Aorta (tissue), 5 donors: ENCODE results near the gene ZNF592. TPM values are rescaled to one million over a fixed set of nuclear protein-coding genes. Genes with fewer than 3 reads are reported as not detected.
"Not testable (repeated sequence)": the region's sequence is repeated elsewhere in the genome, so short reads cannot be mapped to it uniquely, and the experiment has no call there.

Experiments
- ATAC-seq: fragments of 200-7000 bp; cut with Tn5 transposase; one replicate; pipeline ENCODE4 v1.9.1; 2022; ENCODE audit warnings: moderate library complexity; ENCODE audit not compliant: low FRiP score
- DNase-seq, 2 donors: peaks; one replicate each; pipeline ENCODE4 v3.0.0-alpha.2; 2020
- H3K27ac ChIP-seq, 2 donors: one replicate each; pipeline ENCODE4 v1.5.1; 2013; ENCODE audit warnings: low read length in 2 of 2, mild to moderate bottlenecking in 2 of 2, moderate library complexity in 2 of 2, control low read depth in 1 of 2, inconsistent platforms in 1 of 2, low read depth in 1 of 2
- H3K27me3 ChIP-seq, 2 donors: one replicate each; pipeline ENCODE4 v1.6.1; 2013; ENCODE audit warnings: control low read depth in 1 of 2, low read length in 1 of 2, mild to moderate bottlenecking in 1 of 2, moderate library complexity in 1 of 2; ENCODE audit not compliant: insufficient read depth in 2 of 2, control insufficient read depth in 1 of 2
- H3K36me3 ChIP-seq, 2 donors: one replicate each; pipeline ENCODE4 v1.6.1; 2013; ENCODE audit warnings: control low read depth in 1 of 2, low read length in 1 of 2, mild to moderate bottlenecking in 1 of 2; ENCODE audit not compliant: insufficient read depth in 2 of 2, control insufficient read depth in 1 of 2
- H3K4me1 ChIP-seq, 2 donors: one replicate each; pipeline ENCODE4 v1.6.1; 2013; ENCODE audit warnings: low read length in 2 of 2, control low read depth in 1 of 2, mild to moderate bottlenecking in 1 of 2, moderate library complexity in 1 of 2; ENCODE audit not compliant: insufficient read depth in 2 of 2, control insufficient read depth in 1 of 2
- H3K4me3 ChIP-seq, 2 donors: one replicate each; pipeline ENCODE4 v1.5.1; 2013; ENCODE audit warnings: low read length in 2 of 2, control low read depth in 1 of 2, mild to moderate bottlenecking in 1 of 2
- H3K9me3 ChIP-seq: one replicate; pipeline ENCODE4 v1.6.1; 2013; ENCODE audit warnings: mild to moderate bottlenecking, low read length; ENCODE audit not compliant: control insufficient read depth
- WGBS, 2 donors: extraction: QIAGEN DNeasy Blood & Tissue Kit; methylation state at CpG; one replicate each; pipeline ENCODE4 v1.1.7; 2013; 5-methylcytosine and 5-hydroxymethylcytosine counted together
- intact Hi-C, 2 donors: fragments of 100-400 bp; cut with DNase I; formaldehyde crosslinking; loops; one replicate each; pipeline versions ENCODE4 v1.14.2 to v1.15.0; 2022
- polyA plus RNA-seq, 2 donors: library from polyadenylated mRNA; stranded (reverse); fragments of 200-250 nt; gene quantifications; one replicate each; pipeline ENCODE4 v1.2.3, GENCODE V29; 2013
- total RNA-seq, 2 donors: library from RNA; stranded (reverse); fragmentation: NEBNext Ultra II Directional; extraction: Animal tissue kit (Norgen Biotek cat#: 25700); gene quantifications; one replicate each; pipeline ENCODE4 v1.2.1, GENCODE V29; 2021
- donor health status: healthy with polysubstance abuse.
- donor health status: Bipolar disorder and iron deficiency.
- donor health status: DM: no; HTN: no; CAD: no.
- donor health status: DM: no; HTN: no; CAD: no.
- donor health status: DM: yes; HTN: yes; CAD: no.

The ZNF592 gene
- total and polyA plus RNA-seq, 4 donors: 6.8 to 35.8 (median 19.2) TPM

DNA sequence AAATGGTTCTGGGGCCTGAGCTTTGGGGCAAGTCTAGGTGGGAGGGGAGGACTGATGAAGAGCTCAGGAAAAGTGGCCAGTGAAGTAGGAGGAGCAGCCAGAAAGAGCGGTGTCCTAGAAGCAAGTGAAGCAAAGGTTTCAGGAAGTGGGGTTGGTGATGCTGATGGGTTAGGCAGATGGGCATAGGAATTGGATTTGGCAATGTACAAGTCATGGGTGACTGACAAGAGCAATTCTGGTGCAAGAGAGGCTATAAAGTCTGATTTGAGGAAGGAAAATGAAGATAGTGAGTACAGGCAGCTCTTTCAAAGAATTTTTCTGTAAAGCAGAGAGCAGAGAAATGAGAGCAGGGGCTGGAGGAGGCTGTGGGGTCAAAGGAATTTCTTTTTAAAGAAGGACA, 88.5 kb downstream of the ZNF592 start:
- Histone ChIP-seq H3K4me3 (no peak overlapping the region), H3K27ac (peak overlapping the region in 1 of 2 donors; percentile 48), H3K4me1 (no peaks in the 10 kb centered on the region), H3K9me3 (no peaks in the 10 kb centered on the region), H3K36me3 (peaks cover 0 to 3% of the 10 kb centered on the region in 2 donors), H3K27me3 (no peaks in the 10 kb centered on the region)
- 89 to 91% methylated on average over 1 of the region's 1 CpG for WGBS, 2 donors
- ATAC-seq (no peak), DNase-seq (no peak)
- intact Hi-C loops: no loop called here

DNA sequence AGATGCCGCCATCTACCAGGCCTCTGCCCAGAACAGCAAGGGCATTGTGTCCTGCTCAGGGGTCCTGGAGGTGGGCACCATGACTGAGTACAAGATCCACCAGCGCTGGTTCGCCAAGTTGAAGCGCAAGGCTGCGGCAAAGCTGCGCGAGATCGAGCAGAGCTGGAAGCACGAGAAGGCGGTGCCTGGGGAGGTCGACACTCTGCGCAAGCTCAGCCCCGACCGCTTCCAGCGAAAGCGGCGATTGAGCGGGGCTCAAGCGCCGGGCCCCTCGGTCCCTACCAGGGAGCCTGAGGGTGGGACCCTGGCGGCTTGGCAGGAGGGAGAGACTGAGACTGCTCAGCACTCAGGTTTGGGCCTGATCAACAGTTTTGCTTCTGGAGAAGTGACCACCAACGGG, 91.3 kb downstream of the ZNF592 start:
- ATAC-seq: no peak
- peaks cover 0 to 3% of the 10 kb centered on the region in 2 donors for H3K36me3 ChIP-seq
- no peak overlapping the region for H3K4me3 ChIP-seq
- DNase-seq: no peak
- 96 to 97% methylated on average over 23 of the region's 23 CpGs for WGBS, 2 donors
- intact Hi-C loops: no loop called here
- no peaks in the 10 kb centered on the region for H3K27me3 ChIP-seq
- H3K9me3 ChIP-seq: no peaks in the 10 kb centered on the region
- H3K4me1 ChIP-seq: peaks cover 0 to 3% of the 10 kb centered on the region in 2 donors
- H3K27ac ChIP-seq: peak overlapping the region; percentile 85 to 98

DNA sequence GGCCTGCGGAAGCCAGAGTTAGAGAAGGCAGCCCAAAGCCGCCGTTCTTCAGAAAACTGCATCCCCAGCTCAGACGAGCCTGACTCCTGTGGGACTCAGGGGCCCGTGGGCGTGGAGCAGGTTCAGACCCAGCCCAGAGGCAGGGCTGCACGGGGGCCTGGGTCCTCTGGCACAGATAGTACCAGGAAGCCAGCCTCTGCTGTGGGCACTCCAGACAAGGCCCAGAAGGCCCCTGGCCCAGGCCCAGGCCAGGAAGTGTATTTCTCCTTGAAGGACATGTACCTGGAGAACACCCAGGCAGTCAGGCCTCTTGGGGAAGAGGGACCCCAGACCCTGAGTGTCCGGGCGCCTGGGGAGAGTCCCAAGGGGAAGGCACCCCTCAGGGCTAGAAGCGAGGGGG, 91.9 kb downstream of the ZNF592 start:
- ATAC-seq (peak; percentile 1), DNase-seq (no peak)
- Histone ChIP-seq H3K4me1 (peaks cover 0 to 4% of the 10 kb centered on the region in 2 donors), H3K9me3 (no peaks in the 10 kb centered on the region), H3K27ac (peak overlapping the region; percentile 85 to 98), H3K27me3 (no peaks in the 10 kb centered on the region), H3K36me3 (peaks cover 0 to 3% of the 10 kb centered on the region in 2 donors), H3K4me3 (no peak overlapping the region)
- intact Hi-C loops: no loop called here
- WGBS, 2 donors: 61 to 70% methylated on average over 10 of the region's 10 CpGs

DNA sequence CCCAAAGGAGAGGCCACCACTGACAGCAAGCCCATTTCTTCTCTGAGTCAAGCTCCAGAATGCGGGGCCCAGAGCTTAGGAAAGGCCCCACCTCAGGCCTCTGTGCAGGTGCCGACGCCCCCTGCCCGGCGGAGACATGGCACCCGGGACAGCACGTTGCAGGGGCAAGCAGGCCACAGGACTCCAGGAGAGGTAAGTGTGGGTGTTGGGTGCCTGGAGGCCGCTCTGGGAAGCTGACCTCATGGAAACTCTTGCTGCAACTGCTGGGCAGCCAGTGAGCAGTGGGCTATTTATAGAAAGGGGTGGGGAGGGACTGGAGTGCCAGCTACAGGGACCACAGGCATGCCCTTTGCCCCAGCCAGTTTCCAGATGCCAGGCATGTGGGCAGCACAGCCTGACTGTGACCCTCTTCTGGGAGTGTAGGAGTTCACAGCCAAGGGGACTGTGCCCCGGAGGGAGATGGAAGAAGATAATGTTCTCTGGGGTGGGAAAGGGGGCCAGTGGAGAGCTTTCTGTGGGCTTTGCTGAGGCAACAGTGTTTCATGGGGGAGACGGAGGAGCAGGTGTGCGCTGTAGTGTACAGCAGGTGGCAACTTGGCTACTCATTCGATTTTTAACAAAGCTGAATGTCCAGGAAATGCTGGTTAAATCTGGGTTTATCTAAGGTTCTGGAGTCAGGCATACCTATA, 92.5 kb downstream of the ZNF592 start:
- intact Hi-C loops: no loop called here

DNA sequence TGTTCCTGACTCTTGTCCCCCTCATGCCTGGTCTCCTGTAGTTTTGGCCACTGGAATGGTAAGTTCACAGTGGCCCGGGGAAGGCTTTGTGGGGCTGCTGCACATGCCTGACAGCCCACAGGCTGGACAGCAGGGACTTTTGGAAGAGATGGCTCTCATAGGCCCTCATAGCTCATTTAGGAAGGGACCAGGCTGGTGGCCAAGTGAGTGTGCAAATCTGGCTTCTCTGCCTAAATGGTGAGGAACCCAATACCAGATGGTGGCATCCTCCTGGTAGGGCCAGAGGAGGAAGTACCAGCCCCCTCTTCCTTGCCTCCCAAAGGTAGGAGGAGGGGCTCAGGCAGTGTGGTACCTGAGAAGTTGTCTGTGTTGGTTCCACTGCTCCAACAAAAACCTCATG, 94.4 kb downstream of the ZNF592 start:
- Histone ChIP-seq H3K36me3 (peaks cover 0 to 2% of the 10 kb centered on the region in 2 donors), H3K4me1 (peaks cover 0 to 5% of the 10 kb centered on the region in 2 donors), H3K27me3 (no peaks in the 10 kb centered on the region), H3K4me3 (no peak overlapping the region), H3K9me3 (no peaks in the 10 kb centered on the region), H3K27ac (peak overlapping the region; percentile 49 to 69)
- ATAC-seq (no peak), DNase-seq (no peak)
- intact Hi-C loops: no loop called here
- 61 to 79% methylated on average over 1 of the region's 1 CpG for WGBS, 2 donors

More for the DNA sequence above, 92.5 kb downstream of the ZNF592 start:
- DNase-seq: peak; percentile 91
- Histone ChIP-seq H3K9me3 (no peaks in the 10 kb centered on the region), H3K36me3 (peaks cover 0 to 3% of the 10 kb centered on the region in 2 donors), H3K4me1 (peaks cover 0 to 5% of the 10 kb centered on the region in 2 donors), H3K27me3 (no peaks in the 10 kb centered on the region), H3K27ac (peak overlapping the region; percentile 85 to 98), H3K4me3 (no peak overlapping the region)
- WGBS, 2 donors: 17 to 24% methylated on average over 12 of the region's 12 CpGs
- peak; percentile 89 for ATAC-seq

DNA sequence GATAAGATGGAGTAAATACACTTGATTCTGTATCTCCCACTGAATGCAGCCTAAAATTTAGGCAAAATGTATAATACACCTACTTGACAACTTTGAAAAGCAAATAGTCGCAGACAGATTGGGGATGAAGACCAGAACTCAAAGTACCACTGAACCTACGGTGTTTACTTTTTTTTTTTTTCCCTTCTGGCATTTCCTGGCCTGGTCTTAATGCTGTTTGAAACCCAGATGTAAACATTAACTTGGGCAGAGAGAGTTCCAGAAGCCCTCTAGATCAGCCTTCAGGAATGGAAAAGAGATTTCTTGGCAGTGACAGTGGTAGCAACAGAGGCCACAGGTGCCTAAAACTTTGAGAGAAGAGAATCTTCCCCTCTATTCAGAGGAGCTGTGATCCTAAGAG, 96.6 kb downstream of the ZNF592 start:
- Histone ChIP-seq H3K27me3 (no peaks in the 10 kb centered on the region), H3K36me3 (no peaks in the 10 kb centered on the region), H3K9me3 (no peaks in the 10 kb centered on the region), H3K4me1 (peaks cover 0 to 5% of the 10 kb centered on the region in 2 donors), H3K4me3 (no peak overlapping the region), H3K27ac (peak overlapping the region in 1 of 2 donors; percentile 71)
- no peak for ATAC-seq
- WGBS, 2 donors: 13 to 18% methylated on average over 2 of the region's 2 CpGs
- no peak for DNase-seq
- intact Hi-C loops: no loop called here

DNA sequence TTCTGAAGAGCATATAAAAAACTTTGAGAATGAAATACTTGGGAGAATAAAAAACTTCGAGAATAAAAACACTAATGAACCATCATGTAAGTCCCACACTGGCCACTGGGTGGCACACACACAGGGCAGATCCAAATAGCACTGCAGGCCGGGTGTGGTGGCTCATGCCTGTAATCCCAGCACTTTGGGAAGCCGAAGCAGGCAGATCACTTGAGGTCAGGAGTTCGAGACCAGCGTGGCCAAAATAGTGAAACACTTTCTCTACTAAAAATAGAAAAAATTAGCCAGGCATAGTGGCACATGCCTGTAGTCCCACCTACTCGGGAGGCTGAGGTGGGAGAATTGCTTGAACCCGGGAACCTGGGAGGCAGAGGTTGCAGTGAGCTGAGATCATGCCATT, 97.2 kb downstream of the ZNF592 start:
- H3K27me3 ChIP-seq, H3K36me3 ChIP-seq, H3K4me3 ChIP-seq, intact Hi-C loops, H3K9me3 ChIP-seq, H3K4me1 ChIP-seq: not testable (repeated sequence)
- DNase-seq: peak; percentile 80 to 83
- ATAC-seq: peak; percentile 78
- WGBS, 2 donors: 50 to 58% methylated on average over 7 of the region's 7 CpGs
- H3K27ac ChIP-seq: peak overlapping the region in 1 of 2 donors; percentile 59

DNA sequence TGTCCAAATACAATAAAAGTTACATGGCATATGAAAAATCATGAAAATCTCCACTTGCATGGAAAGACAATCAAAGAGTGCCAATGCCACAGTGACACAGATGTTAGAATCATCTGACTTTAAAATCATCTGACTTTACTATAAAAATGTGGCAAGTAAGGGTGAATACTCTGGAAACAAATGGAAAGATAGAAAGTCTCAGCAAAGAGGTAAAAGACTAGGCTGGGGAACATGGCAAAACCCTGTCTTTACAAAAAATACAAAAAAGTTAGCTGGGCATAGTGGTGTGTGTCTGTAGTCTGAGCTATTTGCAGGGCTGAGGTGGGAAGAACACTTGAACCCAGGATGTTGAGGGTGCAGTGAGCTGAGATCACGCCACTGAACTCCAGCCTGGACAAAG, 97.9 kb downstream of the ZNF592 start:
- no peak for ATAC-seq
- peak overlapping the region in 1 of 2 donors; percentile 57 for H3K27ac ChIP-seq
- DNase-seq: no peak
- H3K4me3 ChIP-seq: no peak overlapping the region
- WGBS, 2 donors: 100% methylated on average over 1 of the region's 1 CpG
- peaks cover 0 to 5% of the 10 kb centered on the region in 2 donors for H3K4me1 ChIP-seq
- no peaks in the 10 kb centered on the region for H3K9me3 ChIP-seq
- no peaks in the 10 kb centered on the region for H3K36me3 ChIP-seq
- intact Hi-C loops: no loop called here
- H3K27me3 ChIP-seq: no peaks in the 10 kb centered on the region

DNA sequence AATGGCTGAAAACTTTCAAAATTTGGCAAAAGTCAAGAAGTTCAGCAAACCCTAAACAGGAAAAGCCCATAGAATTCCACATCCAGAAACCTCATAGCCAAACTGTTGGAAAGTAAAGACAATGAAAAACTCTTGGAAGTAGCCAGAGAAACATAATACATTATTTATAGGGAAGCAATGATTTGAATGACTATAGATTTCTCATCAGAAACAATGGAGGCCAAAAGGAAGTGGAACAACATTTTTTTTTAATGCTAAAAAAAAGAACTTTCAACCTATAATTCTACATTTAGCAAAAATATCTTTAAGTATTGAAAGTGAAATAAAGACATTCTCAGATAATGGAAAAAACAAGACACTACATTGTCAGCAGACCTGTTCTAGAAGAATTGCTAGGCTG, 99.0 kb downstream of the ZNF592 start:
- Histone ChIP-seq H3K27me3 (no peaks in the 10 kb centered on the region), H3K27ac (no peak overlapping the region), H3K36me3 (no peaks in the 10 kb centered on the region), H3K4me1 (peaks cover 0 to 3% of the 10 kb centered on the region in 2 donors), H3K4me3 (no peak overlapping the region), H3K9me3 (no peaks in the 10 kb centered on the region)
- intact Hi-C loops: no loop called here
- no peak for DNase-seq
- ATAC-seq: no peak
